ENCODE results near the gene ACLY. TPM values are rescaled to one million over a fixed set of nuclear protein-coding genes. Genes with fewer than 3 reads are reported as not detected.

ACLY gene
- total and polyA plus RNA-seq, 10 of the 15 experiments (the other 5 are each of a cell fraction or from before 2014, with no cell fraction given): 32.6 to 224 (median 114) TPM

DNA sequence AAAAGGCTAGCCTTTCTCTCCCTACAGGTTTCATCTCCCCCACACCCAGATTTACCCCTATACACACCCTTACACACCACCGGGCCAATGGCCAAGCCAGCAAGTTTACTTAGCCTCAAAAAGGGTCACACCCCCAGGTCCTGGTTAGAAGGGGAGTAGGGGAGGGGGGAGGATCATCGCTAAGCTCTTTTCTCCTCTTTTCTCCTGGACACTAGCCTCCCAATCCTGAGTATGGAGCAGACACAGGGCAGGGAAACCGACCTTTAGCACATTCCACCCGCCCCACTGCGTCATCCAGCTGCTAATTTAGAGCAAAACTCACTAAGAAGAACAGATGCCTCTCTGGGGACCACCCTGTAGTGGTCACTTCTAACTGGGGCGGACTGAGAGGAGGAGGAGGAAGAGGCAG is 4.4 kb downstream of the ACLY start:
- ATAC-seq: no peak
- no peak for FAIRE-seq
- Histone ChIP-seq H3K27ac (ENCODE audit: control insufficient read depth, insufficient read depth) (no peak overlapping the region), H3K36me3 (ENCODE audit: control insufficient read depth in 2 of 2, insufficient read depth in 2 of 2, low read length in 1 of 2) (peaks cover 23 to 28% of the 10 kb centered on the region in 2 experiments), H4K20me1 (ENCODE audit: control insufficient read depth, insufficient read depth) (peaks cover 9% of the 10 kb centered on the region; the same call in 1 of the 2 replicates), H3K4me3 (peak overlapping the region; percentile 20; the same call in 1 of the 2 replicates), H3K9me3 (replicated peaks; ENCODE audit: control insufficient read depth, insufficient read depth, low read length) (no peaks in the 10 kb centered on the region), H3K4me2 (ENCODE audit: control insufficient read depth, insufficient read depth) (no peak overlapping the region; the same call in 1 of the 2 replicates), H3K4me1 (ENCODE audit: control insufficient read depth, insufficient read depth, low read length) (peaks cover 15% of the 10 kb centered on the region), H3K9ac (ENCODE audit: control insufficient read depth, insufficient read depth, low read length) (no peak overlapping the region), H2AFZ (ENCODE audit: control insufficient read depth, low read depth, low read length) (no peak overlapping the region), H3K79me2 (ENCODE audit: control insufficient read depth, insufficient read depth, low read length) (peaks cover 59% of the 10 kb centered on the region), H3K27me3 (replicated peaks in 1 of 2; ENCODE audit: control insufficient read depth in 2 of 2, insufficient read depth in 2 of 2, low read length in 1 of 2) (no peaks in the 10 kb centered on the region)
- CTCF ChIA-PET: interaction anchor here (0.9 to 1.2 kb wide), 2 partner anchors 10 to 49 kb away, joined by 3 read pairs; no protein-coding TSS in a partner anchor
- BruUV-seq (replicated peaks): no TSS peak
- WGBS (ENCODE audit: insufficient coverage, insufficient replicate concordance, low lambda C conversion rate, missing lambda C conversion rate): 93% methylated on average over 6 of the region's 6 CpGs
- POLR2A ChIA-PET: interaction anchor here (1.2 to 1.7 kb wide), 2 partner anchors 16 to 103 kb away, joined by 3 to 4 read pairs; partner anchors contain the start of genes DNAJC7 and ODAD4
- SMC1A ChIA-PET (ENCODE audit: uncharacterized antibody, unreplicated experiment): interaction anchor here (2.9 kb wide), 1 partner anchor 18 kb away, joined by 9 read pairs; no protein-coding TSS in a partner anchor
- in situ Hi-C loops (cut with MboI): no loop called here
- RAD21 ChIA-PET (ENCODE audit: unreplicated experiment): no interaction called here
- intact Hi-C loops (cut with micrococcal nuclease; ENCODE audit: unreplicated experiment): no loop called here
- TF ChIP-seq, protein P1, sequence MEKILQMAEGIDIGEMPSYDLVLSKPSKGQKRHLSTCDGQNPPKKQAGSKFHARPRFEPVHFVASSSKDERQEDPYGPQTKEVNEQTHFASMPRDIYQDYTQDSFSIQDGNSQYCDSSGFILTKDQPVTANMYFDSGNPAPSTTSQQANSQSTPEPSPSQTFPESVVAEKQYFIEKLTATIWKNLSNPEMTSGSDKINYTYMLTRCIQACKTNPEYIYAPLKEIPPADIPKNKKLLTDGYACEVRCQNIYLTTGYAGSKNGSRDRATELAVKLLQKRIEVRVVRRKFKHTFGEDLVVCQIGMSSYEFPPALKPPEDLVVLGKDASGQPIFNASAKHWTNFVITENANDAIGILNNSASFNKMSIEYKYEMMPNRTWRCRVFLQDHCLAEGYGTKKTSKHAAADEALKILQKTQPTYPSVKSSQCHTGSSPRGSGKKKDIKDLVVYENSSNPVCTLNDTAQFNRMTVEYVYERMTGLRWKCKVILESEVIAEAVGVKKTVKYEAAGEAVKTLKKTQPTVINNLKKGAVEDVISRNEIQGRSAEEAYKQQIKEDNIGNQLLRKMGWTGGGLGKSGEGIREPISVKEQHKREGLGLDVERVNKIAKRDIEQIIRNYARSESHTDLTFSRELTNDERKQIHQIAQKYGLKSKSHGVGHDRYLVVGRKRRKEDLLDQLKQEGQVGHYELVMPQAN (conservative IDR thresholded peaks at IDR 0.05): no peak
- TF ChIP-seq, protein P2, sequence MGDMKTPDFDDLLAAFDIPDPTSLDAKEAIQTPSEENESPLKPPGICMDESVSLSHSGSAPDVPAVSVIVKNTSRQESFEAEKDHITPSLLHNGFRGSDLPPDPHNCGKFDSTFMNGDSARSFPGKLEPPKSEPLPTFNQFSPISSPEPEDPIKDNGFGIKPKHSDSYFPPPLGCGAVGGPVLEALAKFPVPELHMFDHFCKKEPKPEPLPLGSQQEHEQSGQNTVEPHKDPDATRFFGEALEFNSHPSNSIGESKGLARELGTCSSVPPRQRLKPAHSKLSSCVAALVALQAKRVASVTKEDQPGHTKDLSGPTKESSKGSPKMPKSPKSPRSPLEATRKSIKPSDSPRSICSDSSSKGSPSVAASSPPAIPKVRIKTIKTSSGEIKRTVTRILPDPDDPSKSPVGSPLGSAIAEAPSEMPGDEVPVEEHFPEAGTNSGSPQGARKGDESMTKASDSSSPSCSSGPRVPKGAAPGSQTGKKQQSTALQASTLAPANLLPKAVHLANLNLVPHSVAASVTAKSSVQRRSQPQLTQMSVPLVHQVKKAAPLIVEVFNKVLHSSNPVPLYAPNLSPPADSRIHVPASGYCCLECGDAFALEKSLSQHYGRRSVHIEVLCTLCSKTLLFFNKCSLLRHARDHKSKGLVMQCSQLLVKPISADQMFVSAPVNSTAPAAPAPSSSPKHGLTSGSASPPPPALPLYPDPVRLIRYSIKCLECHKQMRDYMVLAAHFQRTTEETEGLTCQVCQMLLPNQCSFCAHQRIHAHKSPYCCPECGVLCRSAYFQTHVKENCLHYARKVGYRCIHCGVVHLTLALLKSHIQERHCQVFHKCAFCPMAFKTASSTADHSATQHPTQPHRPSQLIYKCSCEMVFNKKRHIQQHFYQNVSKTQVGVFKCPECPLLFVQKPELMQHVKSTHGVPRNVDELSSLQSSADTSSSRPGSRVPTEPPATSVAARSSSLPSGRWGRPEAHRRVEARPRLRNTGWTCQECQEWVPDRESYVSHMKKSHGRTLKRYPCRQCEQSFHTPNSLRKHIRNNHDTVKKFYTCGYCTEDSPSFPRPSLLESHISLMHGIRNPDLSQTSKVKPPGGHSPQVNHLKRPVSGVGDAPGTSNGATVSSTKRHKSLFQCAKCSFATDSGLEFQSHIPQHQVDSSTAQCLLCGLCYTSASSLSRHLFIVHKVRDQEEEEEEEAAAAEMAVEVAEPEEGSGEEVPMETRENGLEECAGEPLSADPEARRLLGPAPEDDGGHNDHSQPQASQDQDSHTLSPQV (IDR thresholded peaks at IDR 0.05): no peak
- TF ChIP-seq NR2C2 (IDR thresholded peaks at IDR 0.05; ENCODE audit: borderline replicate concordance, control insufficient read depth, insufficient read length, low read depth) (no peak), TAF1 (IDR thresholded peaks at IDR 0.05; ENCODE audit: borderline replicate concordance, low read depth, low read length) (no peak), ETV6 (conservative IDR thresholded peaks at IDR 0.05 in 1 of 2, IDR thresholded peaks at IDR 0.05 in 1 of 2; ENCODE audit: borderline replicate concordance in 1 of 2, low read depth in 1 of 2) (no peak), STAT3 (IDR thresholded peaks at IDR 0.05; ENCODE audit: low read depth, low read length) (no peak), RAD51 (IDR thresholded peaks at IDR 0.05) (no peak)
- TF ChIP-seq, protein P3, sequence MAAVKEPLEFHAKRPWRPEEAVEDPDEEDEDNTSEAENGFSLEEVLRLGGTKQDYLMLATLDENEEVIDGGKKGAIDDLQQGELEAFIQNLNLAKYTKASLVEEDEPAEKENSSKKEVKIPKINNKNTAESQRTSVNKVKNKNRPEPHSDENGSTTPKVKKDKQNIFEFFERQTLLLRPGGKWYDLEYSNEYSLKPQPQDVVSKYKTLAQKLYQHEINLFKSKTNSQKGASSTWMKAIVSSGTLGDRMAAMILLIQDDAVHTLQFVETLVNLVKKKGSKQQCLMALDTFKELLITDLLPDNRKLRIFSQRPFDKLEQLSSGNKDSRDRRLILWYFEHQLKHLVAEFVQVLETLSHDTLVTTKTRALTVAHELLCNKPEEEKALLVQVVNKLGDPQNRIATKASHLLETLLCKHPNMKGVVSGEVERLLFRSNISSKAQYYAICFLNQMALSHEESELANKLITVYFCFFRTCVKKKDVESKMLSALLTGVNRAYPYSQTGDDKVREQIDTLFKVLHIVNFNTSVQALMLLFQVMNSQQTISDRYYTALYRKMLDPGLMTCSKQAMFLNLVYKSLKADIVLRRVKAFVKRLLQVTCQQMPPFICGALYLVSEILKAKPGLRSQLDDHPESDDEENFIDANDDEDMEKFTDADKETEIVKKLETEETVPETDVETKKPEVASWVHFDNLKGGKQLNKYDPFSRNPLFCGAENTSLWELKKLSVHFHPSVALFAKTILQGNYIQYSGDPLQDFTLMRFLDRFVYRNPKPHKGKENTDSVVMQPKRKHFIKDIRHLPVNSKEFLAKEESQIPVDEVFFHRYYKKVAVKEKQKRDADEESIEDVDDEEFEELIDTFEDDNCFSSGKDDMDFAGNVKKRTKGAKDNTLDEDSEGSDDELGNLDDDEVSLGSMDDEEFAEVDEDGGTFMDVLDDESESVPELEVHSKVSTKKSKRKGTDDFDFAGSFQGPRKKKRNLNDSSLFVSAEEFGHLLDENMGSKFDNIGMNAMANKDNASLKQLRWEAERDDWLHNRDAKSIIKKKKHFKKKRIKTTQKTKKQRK (IDR thresholded peaks at IDR 0.05; ENCODE audit: low read depth, low read length): no peak
- no peak for DNase-seq (ENCODE audit: low read depth, low spot score)

All from GM12878 (cell line).